ENCODE measurements around the gene ZNF674.
A peak's percentile ranks its signal among the peaks of the same experiment; 100 is the strongest.

Gene ZNF674

DNA sequence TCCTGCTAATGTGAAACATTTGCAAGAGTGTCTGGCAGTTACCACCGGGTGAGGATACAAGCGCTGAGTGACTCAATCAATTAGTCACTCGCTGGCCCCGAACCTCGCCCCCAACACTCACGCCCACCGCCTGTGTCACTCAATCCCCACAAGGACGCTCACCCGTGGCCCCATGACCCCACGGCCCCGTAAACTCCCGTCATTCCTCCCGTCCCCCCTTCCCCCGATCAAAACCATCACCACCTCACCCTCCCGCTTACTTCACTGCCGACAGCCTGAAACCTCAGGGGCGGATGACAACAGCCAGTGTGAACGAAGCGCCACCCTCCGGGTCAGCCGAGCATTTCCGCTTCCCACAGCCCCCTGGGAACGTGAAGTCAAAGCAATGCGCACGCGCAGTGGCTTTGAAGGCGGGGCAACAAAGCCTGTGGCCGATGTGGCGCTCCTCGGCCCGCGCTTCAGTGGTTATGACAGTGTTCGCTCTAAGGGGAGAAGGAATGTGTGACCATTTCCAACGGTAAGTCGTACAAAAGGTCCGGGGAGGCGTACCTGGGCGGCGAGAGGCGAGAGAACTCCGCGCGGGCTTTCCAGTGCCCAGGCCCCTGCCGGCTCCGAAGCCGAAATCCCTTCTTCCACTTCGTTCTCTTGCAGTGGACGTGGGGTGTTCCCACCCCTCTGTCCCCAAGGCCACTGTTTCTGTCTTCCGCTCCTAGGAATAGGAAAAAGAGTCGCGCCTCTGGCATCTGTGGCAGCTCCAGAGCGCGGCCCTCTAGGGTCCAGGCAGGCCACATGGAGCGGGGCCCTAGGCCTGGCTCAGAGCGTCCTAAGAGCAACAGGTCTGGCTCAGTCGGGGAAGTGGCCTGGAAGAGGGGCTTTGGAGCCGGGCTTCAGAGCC, at the start of gene ZNF674:
Gene ZNF674 (minus strand): TSS at position 311 of the 895 bp plus-strand sequence. CDS start 3,334 bp downstream, outside the sequence.
- DNase-seq, result peak; percentile 87

GRCh38 chrX:46589977-46590723, 44.9 kb upstream of the ZNF674 start:
- DNase-seq, result no peak

DNA sequence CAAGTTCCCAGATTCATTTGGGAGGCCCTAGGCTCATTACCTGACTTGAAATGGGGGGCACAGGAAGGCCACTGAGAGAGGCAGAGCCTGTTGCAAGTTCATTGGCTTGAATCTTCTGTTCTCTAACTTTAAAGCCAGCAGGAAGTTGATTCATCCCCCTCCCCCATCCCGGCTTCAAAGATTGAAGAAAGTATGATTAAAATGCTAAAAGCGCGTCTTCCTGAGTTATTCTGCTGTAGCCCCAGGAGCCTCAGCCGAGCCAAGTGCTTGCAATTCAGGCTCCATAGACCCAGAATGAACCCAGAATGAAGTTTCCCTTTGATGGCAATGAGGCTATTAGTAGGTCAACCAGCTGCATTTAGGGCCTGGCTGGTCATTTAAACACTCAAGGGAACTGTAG, 43.0 kb upstream of the ZNF674 start:
- DNase-seq, result no peak

DNA sequence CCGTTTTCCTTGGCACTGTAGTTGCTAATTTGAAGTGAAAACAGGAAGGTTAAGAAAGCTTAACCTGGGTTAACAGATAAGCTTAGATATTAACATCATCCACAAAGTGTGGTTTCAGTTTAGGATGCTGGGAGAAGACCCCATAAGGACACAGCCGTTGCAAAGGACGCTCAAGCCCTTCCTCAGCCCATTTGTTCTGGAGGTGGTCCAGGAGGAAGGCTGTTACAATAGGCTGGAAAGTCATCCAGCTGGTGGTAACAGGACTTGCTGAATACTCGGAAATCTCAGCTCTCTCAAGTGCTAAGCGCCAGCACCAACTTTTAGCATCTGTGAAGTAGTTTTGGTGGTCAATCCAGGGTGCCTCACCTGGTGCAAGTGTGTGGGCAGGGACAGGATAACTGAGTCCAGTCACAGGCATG, 42.5 kb upstream of the ZNF674 start:
- no peak for DNase-seq

DNA sequence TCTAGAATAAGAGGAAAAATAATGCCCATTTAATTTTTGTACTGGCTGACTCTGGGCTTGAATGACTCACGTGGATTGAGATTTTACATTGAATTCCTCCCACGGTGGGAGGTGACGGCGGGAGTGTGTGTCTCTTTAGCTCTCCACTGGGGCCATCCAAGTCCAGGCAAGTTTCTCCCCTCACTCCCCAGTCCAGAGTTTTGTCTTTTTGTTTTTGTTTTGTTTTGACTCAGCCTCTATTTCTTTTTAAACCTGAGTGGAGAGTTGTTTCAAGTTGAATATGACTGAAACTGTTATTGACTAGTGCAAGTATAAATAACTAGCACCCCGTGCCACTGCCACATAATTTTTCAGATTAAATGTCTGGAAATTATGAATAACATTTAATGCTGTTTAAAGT, 41.9 kb upstream of the ZNF674 start:
- DNase-seq, result no peak

DNA sequence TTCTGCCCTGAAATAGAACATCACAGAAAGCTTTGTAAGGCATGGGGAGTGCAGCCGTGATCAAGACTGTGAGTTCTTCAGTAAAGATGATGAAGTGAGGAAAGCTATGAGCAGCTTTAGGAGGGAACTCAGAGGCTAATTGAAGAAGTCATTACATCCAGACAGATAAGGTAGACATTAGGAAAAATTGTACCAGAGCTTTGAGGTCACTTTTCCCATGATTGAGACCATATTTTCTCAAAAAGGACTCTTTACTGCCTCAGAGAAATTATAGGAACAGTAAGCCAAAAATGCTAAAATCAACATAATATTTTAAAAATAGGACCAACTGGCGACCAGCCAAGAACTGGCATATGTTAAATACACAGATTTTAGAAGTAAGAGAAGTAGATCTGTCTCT, 39.5 kb upstream of the ZNF674 start:
- no peak for DNase-seq

DNA sequence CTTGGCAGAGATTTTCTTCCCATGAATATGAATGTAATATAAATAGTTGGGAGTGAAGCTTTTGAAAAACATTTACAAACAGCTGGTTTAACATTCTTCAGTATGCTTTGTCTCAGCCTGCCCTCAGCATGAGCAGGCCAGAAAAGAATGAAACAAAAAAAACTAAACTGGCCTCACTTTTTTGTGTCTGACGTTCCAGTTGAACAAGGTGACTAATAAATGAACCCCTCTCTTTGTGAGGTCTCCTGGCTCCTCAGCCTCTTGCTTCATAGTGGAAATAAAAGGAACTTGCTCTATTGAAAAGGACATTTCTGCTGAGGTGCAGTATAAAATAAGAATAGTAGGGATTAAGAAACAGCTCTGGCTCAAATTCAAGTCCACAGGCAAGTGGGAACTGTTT, 37.7 kb upstream of the ZNF674 start:
- DNase-seq, result no peak

DNA sequence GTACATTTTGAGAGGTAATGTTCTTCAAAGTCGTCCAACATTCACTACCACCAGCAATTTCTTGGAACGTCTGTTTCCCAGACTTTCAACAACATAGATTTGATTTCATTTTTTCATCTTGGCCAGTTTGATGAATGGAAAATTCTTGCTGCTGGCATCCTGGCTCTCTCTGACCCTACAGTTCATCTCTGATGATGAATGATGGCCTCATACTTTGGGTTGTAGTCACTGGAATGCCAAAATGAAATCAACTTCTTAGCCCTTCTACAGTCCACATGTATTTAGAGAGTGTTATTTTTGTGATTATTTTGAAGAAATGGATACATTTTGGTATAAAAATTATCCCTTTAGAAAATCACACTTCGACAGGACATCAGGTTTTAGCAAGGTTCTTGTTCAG, 37.1 kb upstream of the ZNF674 start:
- DNase-seq, result no peak

DNA sequence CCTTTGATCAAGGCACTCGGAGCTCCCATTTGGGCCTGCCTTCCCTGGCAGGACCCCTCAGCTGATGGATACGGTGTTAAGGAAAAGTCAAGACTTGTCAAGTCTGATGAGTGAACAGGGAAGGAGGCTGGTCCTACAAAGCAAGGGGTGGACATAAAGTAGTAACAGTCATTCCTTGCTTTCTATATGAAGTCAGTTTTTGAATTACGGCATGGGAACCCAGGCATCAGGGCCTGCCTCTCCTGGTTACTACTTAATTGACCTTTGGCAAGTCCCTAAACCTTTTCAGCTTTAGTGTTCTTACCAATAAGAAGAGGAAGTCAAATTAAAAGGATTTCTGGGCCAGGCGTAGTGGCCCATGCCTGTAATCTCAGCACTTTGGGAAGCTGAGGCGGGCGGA, 35.4 kb upstream of the ZNF674 start:
- DNase-seq, result no peak

GRCh38 chrX:46579250-46579649, 34.0 kb upstream of the ZNF674 start:
- no peak for DNase-seq

GRCh38 chrX:46577221-46578005, 32.2 kb upstream of the ZNF674 start:
- DNase-seq, result no peak

GRCh38 chrX:46576458-46576857, 31.2 kb upstream of the ZNF674 start:
- DNase-seq, result no peak

GRCh38 chrX:46575991-46576392, 30.8 kb upstream of the ZNF674 start:
- DNase-seq, result no peak

DNA sequence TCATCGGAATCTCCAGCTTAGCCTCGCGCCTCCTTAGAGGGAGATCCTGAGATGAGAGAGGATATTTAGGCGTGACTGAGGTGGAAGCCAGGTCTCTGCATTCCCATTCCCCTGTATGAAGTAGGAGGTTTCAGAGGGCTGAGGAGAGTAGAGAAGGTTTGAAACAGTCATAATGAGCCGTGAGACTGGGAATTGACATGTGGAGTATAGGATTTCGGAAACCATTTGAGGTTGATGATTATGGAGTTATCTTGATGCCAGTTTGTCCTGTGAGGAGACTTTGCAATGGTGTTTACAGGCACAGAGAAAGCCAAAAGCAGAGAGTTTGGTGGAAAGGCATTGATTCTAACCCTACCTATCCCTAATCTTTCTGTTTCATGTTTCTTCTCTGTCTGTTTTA, 30.4 kb upstream of the ZNF674 start:
- DNase-seq, result no peak

DNA sequence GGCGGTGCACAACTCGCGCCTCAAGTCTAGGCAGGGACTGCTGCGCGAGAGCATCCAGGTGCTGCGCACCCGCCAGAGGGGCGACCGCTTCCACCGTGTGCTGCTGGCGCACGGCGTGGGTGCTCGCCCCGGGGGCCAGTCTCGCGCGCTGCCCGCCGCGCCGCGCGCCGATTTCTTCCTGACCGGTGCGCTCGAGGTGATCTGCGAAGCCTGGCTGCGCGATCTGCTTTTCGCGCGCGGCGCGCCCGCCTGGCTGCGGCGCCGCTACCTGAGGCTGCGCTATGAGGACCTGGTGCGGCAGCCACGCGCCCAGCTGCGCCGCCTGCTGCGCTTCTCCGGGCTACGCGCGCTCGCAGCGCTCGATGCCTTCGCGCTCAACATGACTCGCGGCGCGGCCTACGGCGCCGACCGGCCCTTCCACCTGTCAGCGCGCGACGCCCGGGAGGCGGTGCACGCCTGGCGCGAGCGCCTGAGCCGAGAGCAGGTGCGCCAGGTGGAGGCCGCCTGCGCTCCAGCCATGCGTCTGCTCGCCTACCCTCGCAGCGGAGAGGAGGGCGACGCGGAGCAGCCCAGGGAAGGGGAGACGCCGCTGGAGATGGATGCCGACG, 29.7 kb upstream of the ZNF674 start:
- DNase-seq, result peak; percentile 33

GRCh38 chrX:46573892-46574773, 28.9 kb upstream of the ZNF674 start:
- peak; percentile 66 for DNase-seq

DNA sequence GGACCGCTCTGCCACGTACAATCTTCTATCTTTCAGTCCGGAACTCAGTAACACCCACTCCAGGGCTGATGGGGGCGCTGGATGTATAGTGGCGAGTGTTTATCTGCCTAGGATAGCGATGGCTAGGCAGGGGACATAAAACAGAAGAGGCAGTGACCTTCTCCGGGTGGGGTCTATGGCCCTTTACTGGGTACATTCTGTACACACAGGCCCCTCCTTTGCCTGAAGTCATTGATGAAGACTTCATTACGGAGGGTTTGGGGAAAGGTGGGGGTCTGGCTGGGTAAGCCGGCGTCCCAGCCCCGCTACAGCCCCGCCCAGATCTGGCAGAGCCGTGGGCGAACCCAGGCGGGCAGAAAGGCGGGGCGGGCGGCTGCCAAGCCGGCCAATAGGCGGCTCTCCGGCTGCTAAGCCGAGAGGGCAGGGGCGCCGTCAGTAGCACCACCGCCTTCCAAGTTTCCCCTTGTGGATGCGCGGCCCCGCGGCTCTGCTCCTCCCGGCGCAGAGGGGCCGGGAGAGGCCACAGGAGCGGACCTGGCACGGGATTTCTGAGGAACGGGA, 28.2 kb upstream of the ZNF674 start, which contains the start of gene CHST7:
Gene CHST7 (plus strand): TSS at position 435 of the 561 bp plus-strand sequence. CDS start 167 bp downstream, outside the sequence.
- DNase-seq, result peak; percentile 43

GRCh38 chrX:46572340-46572936, 27.2 kb upstream of the ZNF674 start:
- DNase-seq, result no peak

GRCh38 chrX:46571423-46572339, 26.5 kb upstream of the ZNF674 start:
- DNase-seq, result no peak

GRCh38 chrX:46569621-46570020, 24.4 kb upstream of the ZNF674 start:
- no peak for DNase-seq

Data from activated effector memory CD4-positive, alpha-beta T cell treated with Interleukin-2 at 50 U/mL for 16 hours (primary cell).